Measurements from ENCODE around the gene MDH1.

GRCh38 chr2:63639344-63639743 is 50.6 kb downstream of the MDH1 start:
- TF ChIP-seq MAZ (IDR thresholded peaks at IDR 0.05; ENCODE audit: borderline replicate concordance, low read depth, low read length) (no peak), CEBPB (IDR thresholded peaks at IDR 0.05) (no peak), CTCF (IDR thresholded peaks at IDR 0.05) (no peak), EHMT2 (IDR thresholded peaks at IDR 0.05; ENCODE audit: low read depth) (no peak), POLR2A (IDR thresholded peaks at IDR 0.05; ENCODE audit: low read length) (no peak), MAX (IDR thresholded peaks at IDR 0.05) (no peak)

All from A549 (cell line).